ENCODE data around the gene BRAF. TPM values are rescaled to one million over a fixed set of nuclear protein-coding genes. Genes with fewer than 3 reads are reported as not detected.

The BRAF gene
- total and polyA plus RNA-seq, 11 donors: 6.7 to 33.5 (median 23.4) TPM

- DNase-seq: peak in 4 of 5 donors; percentile 34 to 59 (median 46)
Observed at GRCh38 chr7:140810830-140811556, 113.7 kb downstream of the BRAF start.

GRCh38 chr7:140810385-140810784 lies 114.3 kb downstream of the BRAF start:
- intact Hi-C loops (cut with DNase I): loop anchor here (2.0 to 10.0 kb wide), 12 partner anchors 112 to 724 kb away; partner anchors contain the start of genes BRAF (in 8 of the 10) and MRPS33 (in 1 of the 10)
- no peak overlapping the region for H3K4me3 ChIP-seq
- peaks cover 0 to 10% (median 2%) of the 10 kb centered on the region in 12 donors for H3K4me1 ChIP-seq
- no peak overlapping the region for H3K27ac ChIP-seq
- 91 to 98% (median 96%) methylated on average over 9 of the region's 9 CpGs for WGBS, 4 donors
- no peaks in the 10 kb centered on the region for H3K9me3 ChIP-seq
- TF ChIP-seq CTCF (IDR thresholded peaks at IDR 0.05): no peak
- ATAC-seq (no peak), DNase-seq (no peak)
- H3K36me3 ChIP-seq: peaks cover 0 to 25% (median 8%) of the 10 kb centered on the region in 9 donors
- H3K27me3 ChIP-seq: no peaks in the 10 kb centered on the region

More at GRCh38 chr7:140810830-140811556, 113.7 kb downstream of the BRAF start:
- Histone ChIP-seq H3K27me3 (no peaks in the 10 kb centered on the region), H3K9me3 (no peaks in the 10 kb centered on the region), H3K36me3 (peaks cover 0 to 22% (median 8%) of the 10 kb centered on the region in 9 donors), H3K4me3 (no peak overlapping the region), H3K4me1 (peaks cover 0 to 10% (median 2%) of the 10 kb centered on the region in 12 donors), H3K27ac (no peak overlapping the region)
- no peak for TF ChIP-seq POLR2A (IDR thresholded peaks at IDR 0.05)
- peak; percentile 63 to 87 (median 74) for TF ChIP-seq CTCF (IDR thresholded peaks at IDR 0.05)
- WGBS, 4 donors: 20 to 35% (median 30%) methylated on average over 5 of the region's 5 CpGs
- ATAC-seq: peak; percentile 71 to 94 (median 88)
- intact Hi-C loops (cut with DNase I): loop anchor here (1.0 to 10.0 kb wide), 13 partner anchors 111 to 724 kb away; partner anchors contain the start of genes BRAF (in 8 of the 10) and MRPS33 (in 1 of the 10)

DNA sequence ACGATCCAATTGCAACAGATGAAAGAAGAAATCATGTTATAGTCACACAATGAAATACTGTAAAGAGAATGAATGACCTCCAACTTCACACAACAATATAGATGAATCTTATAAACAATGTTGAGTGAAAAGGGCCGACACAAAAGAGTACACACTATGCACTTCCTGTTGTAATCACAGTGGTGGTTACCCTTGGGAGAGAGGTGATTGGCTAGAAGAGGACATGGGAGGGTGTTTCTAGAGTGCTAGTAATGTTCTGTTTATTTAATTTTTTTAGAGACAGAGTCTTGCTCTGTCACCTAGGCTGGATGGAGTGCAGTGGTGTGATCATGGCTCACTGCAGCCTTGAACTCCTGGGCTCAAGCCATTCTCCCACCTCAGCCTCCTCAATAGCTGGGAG lies 145.8 kb downstream of the BRAF start:
- H3K4me3 ChIP-seq: no peak overlapping the region
- DNase-seq (no peak), ATAC-seq (no peak)
- no peak overlapping the region for H3K27ac ChIP-seq
- intact Hi-C loops (cut with DNase I): no loop called here
- WGBS, 4 donors: 65 to 75% (median 69%) methylated on average over 2 of the region's 2 CpGs
- no peak for TF ChIP-seq CTCF (IDR thresholded peaks at IDR 0.05)
- no peak for TF ChIP-seq POLR2A (IDR thresholded peaks at IDR 0.05)
- H3K36me3 ChIP-seq: peaks cover 0 to 100% (median 93%) of the 10 kb centered on the region in 9 donors
- H3K4me1 ChIP-seq: no peaks in the 10 kb centered on the region
- no peaks in the 10 kb centered on the region for H3K9me3 ChIP-seq
- no peaks in the 10 kb centered on the region for H3K27me3 ChIP-seq

GRCh38 chr7:140778568-140778967 lies 146.2 kb downstream of the BRAF start:
- Histone ChIP-seq H3K36me3 (peaks cover 0 to 100% (median 89%) of the 10 kb centered on the region in 9 donors), H3K27ac (no peak overlapping the region), H3K4me1 (peaks cover 0 to under 1% (median 0%) of the 10 kb centered on the region in 12 donors), H3K9me3 (no peaks in the 10 kb centered on the region), H3K4me3 (no peak overlapping the region), H3K27me3 (no peaks in the 10 kb centered on the region)
- intact Hi-C loops (cut with DNase I): no loop called here
- whole genome bisulfite sequencing, 4 donors: 94 to 98% (median 96%) methylated on average over 1 of the region's 1 CpG
- DNase-seq (no peak), ATAC-seq (no peak)
- TF ChIP-seq POLR2A (IDR thresholded peaks at IDR 0.05) (no peak), CTCF (IDR thresholded peaks at IDR 0.05) (no peak)

Data from heart left ventricle (tissue), 16 donors.